Measurements from ENCODE around the gene OR2AG1. TPM values are rescaled to one million over a fixed set of nuclear protein-coding genes. Genes with fewer than 3 reads are reported as not detected.
"Not testable (repeated sequence)": the region's sequence is repeated elsewhere in the genome, so short reads cannot be mapped to it uniquely, and the experiment has no call there.

OR2AG1 gene
- total RNA-seq, 1 experiment from 2014 or later, result not detected

DNA sequence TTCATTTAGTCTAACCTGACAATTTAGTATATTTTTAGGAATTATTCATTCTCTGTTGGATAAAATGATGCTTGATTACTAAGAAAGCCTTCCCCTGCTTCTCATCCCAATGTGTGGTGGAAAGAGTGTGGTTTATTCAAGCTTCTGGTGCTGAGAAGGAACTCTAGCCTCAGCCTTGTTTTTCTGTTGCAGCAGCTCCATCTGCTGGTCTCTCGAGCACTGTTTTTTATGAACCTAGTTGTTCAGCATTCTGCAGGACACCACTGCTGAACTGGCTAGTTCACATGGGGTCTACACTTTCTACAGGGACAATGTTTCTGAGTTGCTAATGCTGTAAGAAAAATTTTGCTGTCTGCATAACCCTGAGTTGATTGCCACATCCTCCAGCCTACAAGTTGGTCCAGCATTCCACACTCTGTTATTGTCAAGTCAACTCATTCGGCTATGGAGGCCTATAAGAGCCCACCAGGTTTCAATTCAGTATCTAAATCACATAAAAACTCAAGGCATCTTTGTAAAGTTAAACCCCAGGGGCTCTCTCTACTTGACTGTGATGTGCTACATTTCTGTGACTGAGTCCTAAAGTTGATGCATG lies 25.4 kb upstream of the OR2AG1 start:
- Histone ChIP-seq H3K4me3 (no peak overlapping the region), H3K27me3 (no peaks in the 10 kb centered on the region), H3K36me3 (no peaks in the 10 kb centered on the region), H3K9me3 (no peaks in the 10 kb centered on the region)
- peak; percentile 19 for DNase-seq

DNA sequence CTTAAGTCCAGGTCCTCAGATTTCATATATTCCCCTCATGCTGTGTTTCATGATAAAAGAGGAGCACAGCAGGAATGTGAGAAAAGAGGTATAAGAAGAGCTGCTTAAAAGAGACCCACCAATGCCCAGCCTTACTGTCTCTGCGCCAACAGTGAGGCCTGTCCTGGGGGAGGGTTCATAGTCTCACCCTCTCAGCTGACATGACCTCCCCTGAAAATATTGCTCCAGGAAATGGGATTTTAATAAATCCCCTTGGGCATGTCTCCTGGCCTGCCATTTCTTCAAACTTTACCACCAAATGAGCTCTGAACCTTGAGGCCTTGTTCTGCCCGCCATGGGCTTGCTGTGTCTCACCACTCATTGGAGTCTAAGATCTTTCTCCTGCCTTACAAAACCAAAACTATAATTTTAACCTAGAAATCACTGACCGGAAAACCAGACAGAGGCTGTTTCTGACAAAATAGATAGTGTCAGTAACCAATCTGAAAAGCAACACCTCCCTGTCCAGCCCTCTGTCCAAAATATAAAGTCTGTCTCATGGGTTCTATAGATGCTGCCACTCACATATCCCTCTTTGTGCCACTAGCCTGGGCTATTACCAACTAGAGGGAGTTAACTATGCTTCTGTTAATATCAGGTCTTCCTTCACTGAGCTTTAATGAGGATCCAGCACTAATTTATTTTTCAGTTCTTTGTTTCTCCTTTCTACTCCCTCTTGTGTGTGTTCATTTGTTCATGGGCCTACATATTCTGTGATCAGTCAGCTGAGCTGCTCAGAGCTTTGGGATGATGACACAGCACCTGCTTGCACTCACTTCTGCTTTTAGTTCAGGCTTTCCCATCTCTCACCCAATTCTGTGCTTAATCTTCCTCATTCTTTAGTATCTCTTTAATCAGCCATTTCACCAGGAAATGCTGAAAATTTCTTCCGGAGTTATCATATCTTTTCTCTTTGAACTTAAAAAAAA lies 10.6 kb upstream of the OR2AG1 start, which contains the start of gene OR2AG2:
Gene OR2AG2 (minus strand): TSS at position 51 of the 968 bp plus-strand sequence. CDS start 3,019 bp downstream, outside the sequence.
- H3K36me3 ChIP-seq, result no peaks in the 10 kb centered on the region

DNA sequence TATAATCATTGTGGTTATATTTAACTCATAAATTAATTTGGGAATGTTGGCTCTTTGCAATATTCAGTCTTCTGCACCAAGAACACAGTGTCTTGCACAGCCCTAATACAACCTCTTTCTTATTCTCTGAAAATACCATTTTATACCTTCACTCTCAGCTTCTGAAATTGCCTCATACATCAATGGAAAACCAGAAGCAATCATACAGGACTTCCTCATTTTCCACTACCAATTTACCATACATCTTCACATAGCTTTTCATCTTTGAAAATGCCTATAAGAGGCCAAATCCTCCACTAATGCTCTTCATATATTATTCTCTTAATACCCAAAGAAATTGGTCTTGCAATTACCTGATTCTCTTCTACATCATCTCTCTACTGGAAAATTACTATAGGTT lies 4.3 kb upstream of the OR2AG1 start:
- Histone ChIP-seq H3K36me3 (no peaks in the 10 kb centered on the region), H3K4me3 (no peak overlapping the region), H3K27me3 (peaks cover 4% of the 10 kb centered on the region; the same call in 1 of the 2 replicates), H3K9me3 (no peaks in the 10 kb centered on the region)
- DNase-seq, result no peak

More for the DNA sequence above, 10.6 kb upstream of the OR2AG1 start, which contains the start of gene OR2AG2:
- no peak for DNase-seq
- H3K4me3 ChIP-seq, result no peak within 1 kb of the TSS
- peaks cover 4% of the 10 kb centered on the region; the same call in 1 of the 2 replicates for H3K27me3 ChIP-seq
- H3K9me3 ChIP-seq, result no peaks in the 10 kb centered on the region

DNA sequence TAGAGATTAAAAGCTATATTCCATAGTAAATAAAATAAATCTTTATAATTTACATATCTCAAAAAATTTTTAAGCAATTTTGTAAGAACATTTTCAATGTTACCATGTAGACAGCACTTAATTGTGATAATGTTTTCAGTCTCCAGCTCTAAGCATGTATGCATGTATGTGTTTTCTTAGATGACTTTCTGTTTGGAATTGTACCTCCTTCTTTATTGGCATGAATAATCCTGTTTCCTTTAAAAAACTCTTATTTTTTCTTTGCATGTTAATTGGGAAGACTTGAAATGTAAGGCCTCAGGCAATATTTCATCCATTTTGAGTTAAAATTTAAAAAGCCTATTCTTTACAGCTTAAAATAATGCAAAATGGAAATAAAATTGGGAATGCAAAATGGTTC lies 2.0 kb upstream of the OR2AG1 start:
- no peak for DNase-seq
- H3K36me3 ChIP-seq, result no peaks in the 10 kb centered on the region
- H3K9me3 ChIP-seq, result no peaks in the 10 kb centered on the region
- no peak overlapping the region for H3K4me3 ChIP-seq
- H3K27me3 ChIP-seq, result peaks cover 4% of the 10 kb centered on the region; the same call in 1 of the 2 replicates

DNA sequence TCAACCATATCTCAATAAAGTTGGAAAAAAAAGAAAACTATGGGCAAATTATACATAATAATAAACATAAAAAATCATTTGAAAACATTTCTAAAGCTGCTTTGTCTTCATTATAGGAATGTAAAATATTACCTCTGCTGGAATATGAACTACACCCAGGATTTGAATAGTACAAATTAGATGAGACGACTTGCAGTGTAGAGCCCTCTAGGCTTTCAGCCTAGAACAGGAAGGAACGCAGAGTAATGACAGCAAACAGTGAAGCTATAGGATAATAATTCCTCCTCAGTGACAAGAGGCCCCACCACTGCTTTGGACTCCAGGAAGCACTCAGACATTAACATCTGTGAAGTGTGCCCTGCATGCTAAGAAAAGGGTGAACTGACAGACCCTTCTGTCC lies 7.7 kb downstream of the OR2AG1 start:
- Histone ChIP-seq H3K27me3 (no peaks in the 10 kb centered on the region), H3K4me3 (no peak overlapping the region), H3K36me3 (no peaks in the 10 kb centered on the region), H3K9me3 (no peaks in the 10 kb centered on the region)
- no peak for DNase-seq

DNA sequence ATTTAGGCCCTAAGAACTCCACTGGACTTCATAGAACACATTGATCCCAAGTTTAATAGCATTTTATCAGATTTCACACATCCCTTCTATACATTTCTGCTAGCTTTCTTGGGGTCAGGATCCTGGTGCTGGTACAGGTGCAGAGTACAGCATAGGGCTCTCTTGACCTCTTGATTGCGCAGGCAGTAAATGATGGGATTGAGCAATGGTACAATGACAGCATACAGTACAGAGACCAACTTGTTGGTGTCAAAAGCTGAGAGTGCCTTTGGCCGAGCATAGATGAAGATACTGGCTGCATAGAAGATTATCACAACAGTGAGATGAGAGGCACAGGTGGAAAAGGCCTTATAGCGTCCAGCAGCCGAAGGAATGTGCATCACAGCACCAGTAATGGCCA lies 11.8 kb downstream of the OR2AG1 start:
- no peak overlapping the region for H3K4me3 ChIP-seq
- no peaks in the 10 kb centered on the region for H3K36me3 ChIP-seq
- peaks cover 3% of the 10 kb centered on the region; the same call in 1 of the 2 replicates for H3K9me3 ChIP-seq
- no peaks in the 10 kb centered on the region for H3K27me3 ChIP-seq
- DNase-seq, result no peak

DNA sequence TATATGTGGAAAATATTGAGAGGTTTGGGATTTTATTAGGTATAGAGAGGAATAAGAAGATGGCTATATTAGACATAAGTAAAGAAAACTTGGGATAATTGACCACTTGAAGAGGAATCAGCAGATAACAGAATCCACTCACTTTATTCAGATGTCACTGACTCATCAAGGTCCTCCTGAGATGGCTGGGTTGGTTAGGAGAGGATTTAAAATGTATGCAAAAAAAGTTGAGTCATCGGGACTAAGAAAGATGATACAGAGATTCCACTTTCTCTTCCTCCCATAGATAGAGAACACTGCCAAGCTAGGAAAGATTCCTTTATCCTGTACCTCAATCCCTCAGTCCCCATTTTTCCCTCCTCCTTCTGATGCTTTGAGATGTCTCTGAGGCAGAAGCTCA lies 16.6 kb downstream of the OR2AG1 start, which contains the start of gene OR6A2:
Gene OR6A2 (minus strand): TSS at position 288 of the 400 bp plus-strand sequence. CDS start 3,981 bp downstream, outside the sequence.
- DNase-seq, result peak; percentile 10
- Histone ChIP-seq H3K4me3 (no peak within 1 kb of the TSS), H3K9me3 (peaks cover 3% of the 10 kb centered on the region), H3K36me3 (no peaks in the 10 kb centered on the region), H3K27me3 (no peaks in the 10 kb centered on the region)

DNA sequence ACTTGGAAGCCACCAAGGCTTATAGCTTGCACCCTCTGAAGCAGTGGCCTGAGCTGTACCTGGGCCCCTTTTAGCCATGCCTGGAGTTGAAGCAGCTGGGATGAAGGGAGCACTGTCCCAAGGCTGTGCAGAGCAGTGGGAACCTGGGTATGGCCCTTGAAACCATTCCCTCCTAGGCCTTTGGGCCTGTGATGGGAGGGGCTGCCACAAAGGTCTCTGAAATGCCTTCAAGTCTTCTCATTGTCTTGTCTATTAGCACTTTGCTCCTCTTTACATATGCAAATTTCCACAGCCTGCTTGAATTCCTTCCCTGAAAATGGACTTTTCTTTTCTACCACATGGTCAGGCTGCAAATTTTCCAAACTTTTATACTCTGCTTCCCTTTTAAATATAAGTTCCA lies 18.3 kb downstream of the OR2AG1 start:
- H3K27me3 ChIP-seq, H3K36me3 ChIP-seq, H3K9me3 ChIP-seq, DNase-seq, H3K4me3 ChIP-seq: not testable (repeated sequence)

DNA sequence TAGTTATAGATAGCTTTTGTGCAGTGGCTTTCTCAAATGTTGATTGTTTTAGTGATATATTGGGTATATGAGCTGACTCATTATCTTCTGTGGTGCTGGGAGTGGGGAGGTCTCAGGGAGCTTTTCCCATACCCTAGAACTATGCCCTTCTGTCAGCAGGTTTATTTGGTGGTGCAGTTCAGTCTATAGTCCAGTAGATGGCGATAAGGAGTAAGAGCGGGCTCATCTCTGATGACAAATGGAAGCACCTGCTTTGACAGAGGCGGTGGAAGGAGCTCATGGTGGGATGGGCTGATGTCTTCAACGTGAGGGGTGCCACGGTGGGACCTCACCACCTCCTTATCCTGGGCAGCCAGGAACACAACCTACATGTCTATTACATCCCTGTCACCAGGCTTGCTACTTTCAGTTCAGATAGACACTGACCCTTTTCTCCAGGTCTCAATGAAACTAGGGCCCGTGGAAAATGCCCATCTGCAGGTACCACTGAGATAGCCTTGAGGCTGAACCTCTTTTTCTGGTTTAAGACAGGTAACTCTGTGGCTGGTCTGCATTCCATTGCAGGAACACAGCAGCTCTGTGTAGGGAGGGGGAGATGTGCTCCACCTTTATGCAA lies 29.7 kb downstream of the OR2AG1 start:
- no peaks in the 10 kb centered on the region for H3K27me3 ChIP-seq
- H3K36me3 ChIP-seq, result no peaks in the 10 kb centered on the region
- no peak overlapping the region for H3K4me3 ChIP-seq
- no peaks in the 10 kb centered on the region for H3K9me3 ChIP-seq
- no peak for DNase-seq

DNA sequence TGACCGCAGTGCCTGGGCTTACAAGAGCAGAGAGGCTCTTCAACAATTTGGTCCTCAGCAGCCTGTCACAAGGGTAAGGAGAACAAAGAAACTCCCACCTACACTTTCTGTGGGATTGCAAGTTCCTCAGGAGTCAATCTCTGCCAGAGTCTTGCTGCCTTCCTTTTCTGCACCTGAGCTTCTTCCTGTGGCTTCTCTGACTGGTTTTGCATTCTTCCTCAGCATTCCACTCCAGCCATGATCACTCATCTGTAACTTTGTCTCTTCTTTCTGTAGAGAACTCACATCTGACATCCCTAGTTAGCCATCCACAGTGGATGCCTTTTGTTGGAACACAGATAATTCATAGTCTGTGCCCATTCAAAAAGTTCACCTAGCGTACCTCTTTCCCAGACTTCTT lies 30.8 kb downstream of the OR2AG1 start:
- no peaks in the 10 kb centered on the region for H3K9me3 ChIP-seq
- H3K4me3 ChIP-seq, result no peak overlapping the region
- no peaks in the 10 kb centered on the region for H3K36me3 ChIP-seq
- no peak for DNase-seq
- no peaks in the 10 kb centered on the region for H3K27me3 ChIP-seq

DNA sequence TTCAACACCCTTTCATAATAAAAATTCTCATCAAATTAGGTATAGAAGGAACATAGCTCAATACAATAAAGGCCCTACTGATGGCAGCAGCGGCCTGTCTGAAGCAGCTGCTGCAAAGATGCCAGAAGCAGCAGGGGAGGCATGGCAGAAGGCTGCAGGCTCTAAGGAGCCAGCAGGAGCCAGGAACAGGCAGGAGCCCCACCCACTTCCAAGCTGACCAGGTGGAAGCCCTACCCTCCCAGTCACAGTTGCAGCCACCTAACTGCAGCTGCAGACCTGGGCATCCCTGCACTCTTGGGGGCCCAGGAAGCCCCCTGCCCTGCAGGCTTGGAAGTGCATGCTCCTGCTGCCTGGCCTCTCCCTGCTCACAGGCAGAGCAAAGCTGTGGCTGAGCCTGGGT lies 34.9 kb downstream of the OR2AG1 start:
- H3K36me3 ChIP-seq, result no peaks in the 10 kb centered on the region
- no peaks in the 10 kb centered on the region for H3K27me3 ChIP-seq
- H3K4me3 ChIP-seq, result no peak overlapping the region
- peaks cover 4% of the 10 kb centered on the region; the same call in 1 of the 2 replicates for H3K9me3 ChIP-seq
- peak; percentile 32 for DNase-seq

DNA sequence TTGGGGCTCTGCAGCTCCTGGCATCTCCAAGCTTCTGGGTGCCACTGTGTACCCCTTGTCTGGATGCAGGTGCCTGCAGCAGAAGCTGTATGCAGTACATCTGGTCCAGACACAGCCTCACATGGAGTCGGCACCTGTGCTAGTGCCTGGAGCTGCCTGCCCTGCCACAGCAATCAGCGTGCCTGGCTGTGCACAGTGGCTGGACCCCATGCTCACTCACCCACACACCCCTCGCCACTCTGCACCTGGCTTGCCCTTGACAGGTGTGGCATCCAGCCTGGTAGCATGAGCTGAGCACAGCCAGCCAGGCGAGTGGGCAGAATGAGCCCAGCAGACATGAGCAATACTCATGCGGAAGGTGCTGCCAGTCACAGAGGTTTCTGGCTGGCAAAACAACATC lies 36.1 kb downstream of the OR2AG1 start:
- DNase-seq, result no peak
- H3K4me3 ChIP-seq, result no peak overlapping the region
- H3K9me3 ChIP-seq, result peaks cover 4% of the 10 kb centered on the region; the same call in 1 of the 2 replicates
- H3K36me3 ChIP-seq, result no peaks in the 10 kb centered on the region
- H3K27me3 ChIP-seq, result no peaks in the 10 kb centered on the region

DNA sequence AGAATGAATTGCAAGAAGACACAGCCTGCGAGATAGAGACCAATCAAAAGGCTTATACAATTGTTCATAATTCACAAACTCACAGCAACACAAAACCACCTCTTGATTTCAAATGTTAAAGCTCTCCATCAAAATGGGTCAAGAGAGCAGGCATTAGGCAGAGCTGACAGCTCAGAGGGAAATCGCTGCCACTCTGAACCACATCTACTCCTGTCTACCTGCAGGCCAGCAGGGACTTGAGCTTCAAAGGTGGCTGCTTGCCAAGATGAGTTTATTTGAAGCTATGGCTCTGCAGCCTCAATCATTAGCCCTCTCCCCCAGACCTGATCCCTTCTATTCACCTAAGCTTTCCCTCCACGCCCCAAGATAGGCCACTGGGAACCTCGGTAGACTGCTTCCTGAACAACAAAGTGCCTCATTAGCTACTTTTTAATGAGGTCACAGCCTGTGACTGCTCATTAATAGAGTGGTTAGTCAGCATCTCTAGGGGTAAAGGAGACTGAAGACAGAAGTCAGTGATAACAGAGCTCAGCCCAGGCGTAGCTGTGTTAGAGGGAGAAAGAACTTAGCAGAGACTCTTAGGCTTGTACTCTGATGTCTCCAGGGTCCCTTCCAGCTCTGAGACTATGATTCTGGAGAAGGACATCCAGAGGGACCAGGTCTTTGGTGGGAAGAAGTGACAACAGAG lies 41.5 kb downstream of the OR2AG1 start:
- Histone ChIP-seq H3K36me3 (no peaks in the 10 kb centered on the region), H3K9me3 (peaks cover 4% of the 10 kb centered on the region; the same call in 1 of the 2 replicates), H3K27me3 (no peaks in the 10 kb centered on the region), H3K4me3 (no peak overlapping the region)
- no peak for DNase-seq

DNA sequence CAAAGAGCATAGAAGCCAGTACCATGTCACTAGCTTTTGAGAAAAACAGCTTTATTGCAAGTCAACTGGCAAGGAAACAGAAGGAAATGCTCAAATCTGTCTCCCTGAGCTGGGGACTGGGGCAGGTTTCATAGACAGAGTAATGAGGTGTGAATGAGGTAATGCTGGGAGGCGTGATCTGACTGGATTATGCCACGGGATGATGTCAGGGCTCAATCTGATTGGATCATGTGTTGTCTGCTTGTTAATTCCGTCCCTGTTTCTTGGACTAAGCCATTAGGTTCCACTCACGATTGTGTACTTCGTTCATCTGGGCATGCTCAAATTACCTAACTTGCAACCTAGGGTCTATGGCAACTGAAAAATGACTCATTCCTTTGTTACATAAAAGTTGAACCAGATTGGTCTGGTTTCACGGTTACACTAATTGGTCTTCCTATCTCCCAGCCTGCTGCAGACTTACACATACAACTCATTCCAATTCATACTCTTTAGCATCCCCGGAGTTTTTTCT lies 42.5 kb downstream of the OR2AG1 start:
- Histone ChIP-seq H3K36me3 (no peaks in the 10 kb centered on the region), H3K27me3 (no peaks in the 10 kb centered on the region), H3K9me3 (peaks cover 2% of the 10 kb centered on the region; the same call in 1 of the 2 replicates), H3K4me3 (no peak overlapping the region)
- DNase-seq, result peak; percentile 33

DNA sequence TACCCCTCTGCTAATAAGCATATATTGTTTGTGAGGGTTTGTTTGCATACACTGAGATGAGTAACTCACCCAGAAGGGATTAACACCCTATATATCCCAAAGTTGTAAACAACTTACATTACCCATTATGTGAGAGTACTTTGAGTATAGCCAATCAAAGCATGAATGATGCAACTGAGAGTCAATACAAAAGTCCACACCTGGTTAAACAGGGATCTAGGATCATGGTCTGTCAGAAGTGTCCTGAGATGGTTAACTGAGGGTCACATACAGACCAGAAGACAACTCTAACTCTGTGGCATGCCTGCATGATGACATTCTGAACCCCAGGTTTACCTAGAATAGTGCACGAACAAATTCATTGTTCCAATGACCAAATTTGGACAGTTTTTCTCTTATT lies 45.3 kb downstream of the OR2AG1 start:
- no peaks in the 10 kb centered on the region for H3K27me3 ChIP-seq
- no peaks in the 10 kb centered on the region for H3K36me3 ChIP-seq
- no peaks in the 10 kb centered on the region for H3K9me3 ChIP-seq
- DNase-seq, result no peak
- H3K4me3 ChIP-seq, result no peak overlapping the region

DNA sequence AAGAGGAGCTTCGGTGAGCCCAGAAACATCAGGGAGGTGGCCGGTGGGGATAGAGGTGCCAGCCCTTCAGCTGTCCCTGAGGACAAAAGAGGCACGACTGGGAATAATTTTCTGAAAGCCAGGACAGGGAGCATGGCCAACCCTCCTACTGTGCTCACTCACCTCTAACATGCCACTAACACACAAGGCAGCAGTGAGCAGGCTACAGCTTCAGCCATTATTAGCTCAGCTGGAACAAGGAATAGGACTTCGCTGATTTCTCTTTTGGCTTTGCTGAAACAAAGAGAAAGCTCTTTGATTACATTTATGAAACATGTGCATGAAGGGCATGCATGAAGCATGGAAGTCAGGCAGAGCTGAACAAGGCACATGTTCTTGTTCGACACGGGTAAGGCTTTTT lies 50.5 kb downstream of the OR2AG1 start:
- DNase-seq, result no peak
- H3K27me3 ChIP-seq, result no peaks in the 10 kb centered on the region
- H3K4me3 ChIP-seq, result no peak overlapping the region
- no peaks in the 10 kb centered on the region for H3K9me3 ChIP-seq
- no peaks in the 10 kb centered on the region for H3K36me3 ChIP-seq

All from MG63 (cell line).